ENCODE results near the gene RBP7. TPM values are rescaled to one million over a fixed set of nuclear protein-coding genes. Genes with fewer than 3 reads are reported as not detected.

The RBP7 gene
- total RNA-seq, 1 donor from 2014 or later: 0.92 TPM

GRCh38 chr1:10057796-10058195, 60.8 kb downstream of the RBP7 start:
- Mint-ChIP-seq H3K4me1 (ENCODE audit: unreplicated experiment) (peaks cover 9% of the 10 kb centered on the region), H3K27ac (ENCODE audit: unreplicated experiment) (peak overlapping the region; percentile 42), H3K9me3 (ENCODE audit: unreplicated experiment) (no peaks in the 10 kb centered on the region), H3K27me3 (ENCODE audit: unreplicated experiment) (peaks cover 5% of the 10 kb centered on the region), H3K4me3 (ENCODE audit: unreplicated experiment) (no peak overlapping the region), H3K36me3 (ENCODE audit: low read depth, unreplicated experiment) (peaks cover 3% of the 10 kb centered on the region)
- no peak for DNase-seq (ENCODE audit: low spot score)
- no peak for TF ChIP-seq CTCF (IDR thresholded peaks at IDR 0.05; ENCODE audit: unreplicated experiment)

GRCh38 chr1:10059342-10059718, 62.3 kb downstream of the RBP7 start:
- peaks cover 3% of the 10 kb centered on the region for H3K36me3 Mint-ChIP-seq (ENCODE audit: low read depth, unreplicated experiment)
- TF ChIP-seq CTCF (IDR thresholded peaks at IDR 0.05; ENCODE audit: unreplicated experiment): no peak
- DNase-seq (ENCODE audit: low spot score): no peak
- H3K27ac Mint-ChIP-seq (ENCODE audit: unreplicated experiment): no peak overlapping the region
- H3K4me1 Mint-ChIP-seq (ENCODE audit: unreplicated experiment): peaks cover 18% of the 10 kb centered on the region
- no peak overlapping the region for H3K4me3 Mint-ChIP-seq (ENCODE audit: unreplicated experiment)
- no peaks in the 10 kb centered on the region for H3K9me3 Mint-ChIP-seq (ENCODE audit: unreplicated experiment)
- peaks cover 8% of the 10 kb centered on the region for H3K27me3 Mint-ChIP-seq (ENCODE audit: unreplicated experiment)

GRCh38 chr1:10060311-10061100, 63.5 kb downstream of the RBP7 start:
- no peak overlapping the region for H3K4me3 Mint-ChIP-seq (ENCODE audit: unreplicated experiment)
- DNase-seq (ENCODE audit: low spot score): no peak
- H3K9me3 Mint-ChIP-seq (ENCODE audit: unreplicated experiment): no peaks in the 10 kb centered on the region
- peaks cover 3% of the 10 kb centered on the region for H3K36me3 Mint-ChIP-seq (ENCODE audit: low read depth, unreplicated experiment)
- peaks cover 8% of the 10 kb centered on the region for H3K27me3 Mint-ChIP-seq (ENCODE audit: unreplicated experiment)
- no peak for TF ChIP-seq CTCF (IDR thresholded peaks at IDR 0.05; ENCODE audit: unreplicated experiment)
- peaks cover 27% of the 10 kb centered on the region for H3K4me1 Mint-ChIP-seq (ENCODE audit: unreplicated experiment)
- no peak overlapping the region for H3K27ac Mint-ChIP-seq (ENCODE audit: unreplicated experiment)

GRCh38 chr1:10061276-10061675, 64.2 kb downstream of the RBP7 start:
- H3K4me3 Mint-ChIP-seq (ENCODE audit: unreplicated experiment): no peak overlapping the region
- no peak for DNase-seq (ENCODE audit: low spot score)
- H3K9me3 Mint-ChIP-seq (ENCODE audit: unreplicated experiment): no peaks in the 10 kb centered on the region
- H3K4me1 Mint-ChIP-seq (ENCODE audit: unreplicated experiment): peaks cover 28% of the 10 kb centered on the region
- H3K27ac Mint-ChIP-seq (ENCODE audit: unreplicated experiment): no peak overlapping the region
- H3K36me3 Mint-ChIP-seq (ENCODE audit: low read depth, unreplicated experiment): peaks cover 3% of the 10 kb centered on the region
- H3K27me3 Mint-ChIP-seq (ENCODE audit: unreplicated experiment): peaks cover 8% of the 10 kb centered on the region
- TF ChIP-seq CTCF (IDR thresholded peaks at IDR 0.05; ENCODE audit: unreplicated experiment): no peak

- H3K36me3 Mint-ChIP-seq (ENCODE audit: low read depth, unreplicated experiment): no peaks in the 10 kb centered on the region
- no peak for TF ChIP-seq CTCF (IDR thresholded peaks at IDR 0.05; ENCODE audit: unreplicated experiment)
- DNase-seq (ENCODE audit: low spot score): peak; percentile 4
- H3K4me1 Mint-ChIP-seq (ENCODE audit: unreplicated experiment): peaks cover 31% of the 10 kb centered on the region
- H3K27ac Mint-ChIP-seq (ENCODE audit: unreplicated experiment): peak overlapping the region; percentile 79
- H3K9me3 Mint-ChIP-seq (ENCODE audit: unreplicated experiment): no peaks in the 10 kb centered on the region
- no peak overlapping the region for H3K4me3 Mint-ChIP-seq (ENCODE audit: unreplicated experiment)
- H3K27me3 Mint-ChIP-seq (ENCODE audit: unreplicated experiment): peaks cover 7% of the 10 kb centered on the region
Measured at GRCh38 chr1:10063878-10064277, 66.8 kb downstream of the RBP7 start.

All from endothelial cell (in vitro differentiated cells).